ENCODE measurements around the gene TSHZ1.

The TSHZ1 gene

GRCh38 chr18:75207310-75208154 lies 3.1 kb upstream of the TSHZ1 start:
- peak; percentile 80 for DNase-seq (ENCODE audit: low spot score)

DNA sequence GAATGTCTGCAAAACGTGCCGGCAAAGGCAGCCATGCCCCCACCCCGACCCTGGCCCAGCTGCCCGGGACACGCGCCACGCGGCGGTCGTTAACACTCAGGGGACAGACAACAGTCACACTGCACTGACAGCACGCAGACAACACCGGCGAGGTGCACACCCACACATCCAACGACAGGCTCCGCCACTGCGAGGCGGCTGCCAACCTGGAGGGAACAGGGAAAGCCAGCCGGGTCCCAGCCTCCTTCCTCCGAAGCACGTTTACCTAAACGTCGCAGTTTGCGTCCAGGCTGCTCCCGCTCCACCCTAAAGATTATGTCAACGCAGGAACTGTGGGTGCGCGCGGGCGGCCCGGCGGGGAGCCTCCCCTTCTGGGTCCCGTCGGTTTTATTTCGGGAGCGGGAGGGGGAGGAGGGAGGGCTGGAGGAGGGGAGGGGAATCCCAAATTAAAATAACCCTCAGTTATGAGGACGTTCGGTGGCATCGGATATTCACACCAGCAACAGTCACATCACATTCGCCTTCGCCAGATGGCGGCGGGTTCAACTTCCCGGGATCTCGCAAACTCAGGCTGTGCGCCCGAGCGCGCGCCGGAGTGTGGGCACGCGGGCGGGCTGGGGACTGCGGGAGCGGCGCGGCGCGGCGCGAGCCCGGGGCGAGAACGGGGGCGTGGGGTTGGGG lies 2.3 kb upstream of the TSHZ1 start:
- peak; percentile 49 for DNase-seq (ENCODE audit: low spot score)

- DNase-seq (ENCODE audit: low spot score), result no peak
These were observed 1.8 kb upstream of the TSHZ1 start for GRCh38 chr18:75208836-75209128.

DNA sequence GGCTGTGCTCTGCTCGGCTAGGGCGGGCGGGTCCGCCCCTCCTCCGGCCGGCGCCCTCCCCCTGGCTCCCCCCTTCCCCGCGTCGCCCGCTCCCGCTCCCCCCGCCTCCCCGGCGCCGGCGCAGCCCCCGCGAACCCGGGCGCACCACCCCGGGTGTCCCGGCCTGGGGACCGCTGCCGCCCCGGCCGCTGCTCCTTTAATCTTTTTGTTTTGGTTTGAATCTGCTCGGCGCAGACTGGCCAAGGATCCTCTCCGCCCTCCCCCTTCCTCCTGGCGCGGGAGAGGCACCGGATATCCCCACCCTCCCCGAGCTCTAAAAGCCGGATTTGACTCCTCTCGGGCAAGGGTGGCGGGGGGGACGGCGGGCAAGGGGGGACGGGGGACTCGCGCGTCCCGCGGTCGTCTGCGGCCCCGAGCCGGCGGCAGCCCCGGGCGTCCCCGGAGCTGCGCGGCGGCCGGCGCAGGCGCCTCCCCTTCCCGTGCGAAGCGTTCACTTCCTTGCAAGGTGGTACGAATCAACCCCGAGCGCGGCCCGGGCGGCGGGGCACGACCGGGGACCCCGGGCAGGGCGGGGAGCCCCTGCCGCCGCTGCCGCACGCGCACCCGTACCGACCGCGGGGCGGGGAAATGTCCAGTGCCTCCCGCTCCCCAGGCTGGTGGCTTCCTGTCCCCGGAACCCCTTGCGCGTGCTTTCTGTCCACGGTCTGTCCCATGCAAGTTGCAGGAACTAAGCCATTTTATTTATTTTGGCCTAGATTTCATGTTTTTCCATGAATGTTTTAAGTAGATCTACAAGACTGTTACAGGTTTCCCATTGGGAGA lies 1.3 kb upstream of the TSHZ1 start, which contains the start of gene PTGR3:
Gene PTGR3, minus strand, starts transcription at position 11 of the 822 bp plus-strand sequence. CDS start 81 bp downstream, outside the sequence.
- peak; percentile 85 for DNase-seq (ENCODE audit: low spot score)

GRCh38 chr18:75209951-75210258 lies 692 bp upstream of the TSHZ1 start:
- DNase-seq (ENCODE audit: low spot score), result no peak

GRCh38 chr18:75211002-75211621 lies 515 bp downstream of the TSHZ1 start:
- no peak for DNase-seq (ENCODE audit: low spot score)

- no peak for DNase-seq (ENCODE audit: low spot score)
These were observed 992 bp downstream of the TSHZ1 start for GRCh38 chr18:75211626-75211952.

DNA sequence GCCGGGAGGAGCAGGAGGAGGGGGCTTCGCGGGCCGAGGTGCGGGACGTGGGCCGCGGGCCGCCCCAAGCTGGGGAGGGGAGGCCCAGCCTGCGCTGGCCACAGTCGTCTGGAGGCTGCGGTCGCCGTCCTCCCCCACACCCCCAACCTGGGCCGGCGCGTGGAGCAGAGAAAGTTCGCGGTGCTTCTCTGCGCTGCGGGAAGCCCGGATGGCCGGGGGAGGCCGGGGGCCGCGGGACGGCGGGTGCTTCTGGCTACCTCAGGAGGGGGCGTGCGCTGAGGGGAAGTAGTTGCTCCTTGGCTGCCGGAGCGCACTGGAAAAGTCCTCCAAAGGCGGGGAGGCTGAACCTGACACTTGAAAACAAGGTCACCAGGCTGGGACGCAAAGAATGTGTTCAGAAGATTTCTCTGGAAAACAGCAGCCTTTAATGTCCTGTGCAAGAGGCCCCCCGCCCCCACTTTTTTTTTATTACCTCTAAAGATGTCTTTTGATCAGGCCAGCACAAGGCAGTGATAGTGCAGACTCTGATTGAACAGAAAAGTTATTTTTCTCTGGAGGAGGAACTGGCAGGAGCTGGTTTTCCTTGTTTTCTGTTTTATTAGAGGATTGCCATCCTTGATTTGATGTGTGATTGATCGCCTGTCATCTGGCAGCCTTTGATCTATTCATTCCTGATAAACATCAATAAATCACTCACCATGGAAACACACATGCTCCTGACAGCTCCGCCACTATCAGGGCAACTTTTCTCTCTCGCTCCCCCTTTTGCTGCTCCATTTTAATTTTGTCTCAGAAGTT lies 1.6 kb downstream of the TSHZ1 start:
- DNase-seq (ENCODE audit: low spot score), result no peak

- DNase-seq (ENCODE audit: low spot score), result no peak
These were observed 2.1 kb downstream of the TSHZ1 start for GRCh38 chr18:75212751-75213090.

- no peak for DNase-seq (ENCODE audit: low spot score)
These were observed 3.2 kb downstream of the TSHZ1 start for GRCh38 chr18:75213611-75214331.

DNA sequence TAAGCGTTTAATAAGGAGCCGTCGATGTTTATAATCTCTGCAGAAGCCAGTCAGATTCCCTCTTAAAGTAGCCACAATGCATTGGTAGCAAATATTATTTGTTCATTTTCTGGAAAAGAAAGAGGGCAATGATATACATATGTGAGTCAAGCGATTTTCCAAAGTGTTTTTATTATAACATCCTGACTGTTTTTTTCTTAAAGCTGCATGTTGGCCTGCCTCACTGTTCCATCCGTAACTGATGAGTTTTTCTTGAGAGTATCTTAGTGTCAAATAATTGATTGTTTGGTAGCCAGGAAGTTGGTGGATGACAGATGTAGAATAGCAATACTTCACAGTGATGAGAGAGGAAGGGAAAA lies 3.7 kb downstream of the TSHZ1 start:
- DNase-seq (ENCODE audit: low spot score), result no peak

DNA sequence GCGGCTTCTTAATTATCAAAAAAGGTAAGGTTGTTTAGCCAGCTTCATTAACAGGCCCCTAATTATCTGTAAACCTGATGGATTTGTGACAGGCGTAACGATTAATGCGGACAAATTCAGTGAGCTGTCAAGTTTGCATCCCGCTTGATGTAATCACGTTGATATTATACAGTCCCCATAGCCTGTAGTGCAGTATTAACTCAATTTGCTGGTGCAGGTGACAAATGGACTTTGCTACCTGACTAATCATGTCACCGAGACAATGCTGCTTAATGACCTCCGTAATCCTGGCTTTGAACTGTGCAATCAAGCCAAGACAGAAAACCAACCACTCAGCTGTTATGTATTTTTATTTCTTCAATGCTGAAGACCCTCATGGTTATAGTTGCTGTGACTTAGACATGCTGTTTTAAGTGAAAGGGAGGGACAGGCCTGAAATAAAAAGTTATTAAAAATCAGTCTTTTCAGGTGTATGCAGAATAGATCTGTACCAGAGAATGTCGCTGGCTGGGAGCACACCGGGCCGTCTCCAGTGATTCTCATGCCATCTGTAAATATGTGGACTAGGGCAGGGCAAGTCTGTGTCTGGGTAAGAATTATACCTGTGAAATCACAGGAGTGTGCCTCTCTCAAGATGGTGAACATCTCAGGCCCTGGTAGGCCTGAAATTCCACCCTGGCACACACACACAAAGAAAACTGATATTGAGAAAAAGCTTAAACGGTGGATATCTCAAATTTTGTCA lies 4.3 kb downstream of the TSHZ1 start:
- no peak for DNase-seq (ENCODE audit: low spot score)

- no peak for DNase-seq (ENCODE audit: low spot score)
These were observed 5.1 kb downstream of the TSHZ1 start for GRCh38 chr18:75215663-75216062.

DNA sequence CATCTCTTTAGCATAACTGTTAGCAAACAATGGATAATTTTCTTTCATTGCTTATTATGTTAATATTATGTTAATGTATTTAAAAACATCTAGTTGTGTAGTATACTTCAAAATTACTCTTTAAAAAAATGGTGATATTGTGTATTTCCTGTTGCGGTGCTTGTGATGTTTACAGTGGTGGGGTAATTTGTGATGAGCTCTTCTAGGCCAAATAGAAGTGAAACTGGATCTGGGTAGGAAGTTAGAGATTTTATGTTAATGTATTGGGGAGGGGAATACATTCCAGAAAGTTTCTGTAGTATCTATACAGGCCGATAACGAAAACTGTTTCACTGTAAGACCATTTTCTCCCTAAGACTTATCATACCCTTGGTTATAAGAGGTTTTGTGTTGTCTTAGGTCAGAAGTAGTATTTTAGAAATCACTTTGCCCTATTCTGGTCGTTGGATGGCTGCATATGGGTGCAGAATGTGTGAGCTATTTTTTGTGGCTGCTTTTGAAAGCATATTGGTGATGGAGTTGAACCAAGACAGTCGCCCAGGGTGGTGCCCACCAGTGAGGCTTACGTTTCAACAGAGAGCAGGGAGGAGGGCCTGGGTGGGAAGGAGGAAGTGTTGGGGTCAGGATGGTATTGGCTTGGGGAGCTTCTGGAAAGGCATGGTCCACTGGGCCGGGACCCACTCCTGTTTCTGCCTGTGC lies 5.8 kb downstream of the TSHZ1 start:
- DNase-seq (ENCODE audit: low spot score), result no peak

DNA sequence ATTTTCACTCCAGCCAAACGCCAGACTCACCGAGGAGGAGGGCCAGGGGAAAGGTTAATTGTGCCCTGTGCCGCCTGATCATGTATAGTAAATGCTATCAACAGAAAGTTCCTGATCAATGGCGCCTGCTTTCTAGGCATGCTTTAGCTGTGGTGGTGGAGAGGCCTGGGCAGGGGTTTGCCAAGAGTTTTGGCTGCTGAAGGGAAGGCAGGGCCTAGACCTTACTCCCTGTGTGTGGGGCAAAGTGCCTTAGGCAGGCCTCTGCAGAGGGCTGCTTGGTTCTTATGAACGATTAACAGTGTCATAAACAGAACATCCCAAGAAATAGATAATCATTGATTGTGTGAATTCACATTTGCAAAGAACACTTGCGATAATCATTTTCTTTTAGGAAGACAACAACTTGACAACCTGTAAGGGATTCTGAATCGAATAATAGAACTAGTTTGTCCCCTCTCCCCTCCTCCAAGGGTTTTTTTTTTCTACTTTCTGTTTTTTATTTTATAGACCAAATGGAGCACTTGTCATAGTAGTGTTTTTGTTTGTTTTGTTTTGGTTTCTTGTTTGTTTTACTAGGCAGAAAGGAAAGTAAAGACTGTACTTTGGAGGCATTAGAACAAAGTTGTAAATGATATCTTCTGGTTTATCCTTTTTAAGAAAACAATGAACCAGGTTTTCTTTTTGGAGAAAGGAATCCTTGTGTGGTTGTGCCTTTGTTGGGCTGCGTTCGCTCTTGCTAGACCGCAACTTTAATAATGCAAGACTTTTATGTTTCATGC lies 6.5 kb downstream of the TSHZ1 start:
- DNase-seq (ENCODE audit: low spot score), result no peak

DNA sequence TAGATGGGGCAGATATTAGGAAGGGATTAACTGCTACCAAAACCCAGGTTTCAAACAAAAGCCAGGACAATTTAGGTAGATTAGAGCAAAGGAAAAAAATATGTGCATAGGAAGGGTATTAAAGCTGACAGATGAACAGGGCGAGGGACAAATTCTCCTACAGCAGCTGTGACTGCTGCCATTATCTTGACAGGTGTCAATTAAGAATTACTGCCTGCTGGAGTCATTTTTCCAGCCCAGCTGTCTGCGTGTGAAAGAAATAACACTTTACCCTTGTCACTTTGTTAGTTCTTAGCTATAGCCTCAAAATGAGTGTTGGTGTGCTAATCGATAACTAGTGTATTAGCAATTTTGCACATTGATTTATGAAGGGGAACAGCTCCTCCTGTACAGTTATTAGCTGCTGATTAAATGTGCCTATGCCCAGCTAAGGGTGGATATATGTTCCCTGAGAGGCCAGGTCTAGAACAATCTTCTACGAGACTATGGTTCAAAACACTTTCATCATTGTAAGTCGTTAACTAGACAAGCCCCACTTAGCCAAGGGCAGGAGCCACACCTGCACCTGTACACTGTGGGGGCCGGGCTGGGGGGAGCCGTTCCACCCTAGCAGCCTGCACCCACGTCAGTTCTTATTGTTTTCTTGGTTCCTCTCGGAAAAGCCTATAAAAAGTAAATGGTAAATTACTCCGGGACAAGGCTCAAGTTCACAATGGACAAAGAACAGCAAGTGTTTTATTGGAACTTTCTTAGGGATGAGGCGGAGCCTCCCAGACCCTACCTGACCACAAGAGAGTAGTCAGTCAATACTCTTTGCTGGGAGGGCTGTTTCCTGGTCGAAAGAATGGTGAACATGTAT lies 7.7 kb downstream of the TSHZ1 start:
- DNase-seq (ENCODE audit: low spot score), result no peak

DNA sequence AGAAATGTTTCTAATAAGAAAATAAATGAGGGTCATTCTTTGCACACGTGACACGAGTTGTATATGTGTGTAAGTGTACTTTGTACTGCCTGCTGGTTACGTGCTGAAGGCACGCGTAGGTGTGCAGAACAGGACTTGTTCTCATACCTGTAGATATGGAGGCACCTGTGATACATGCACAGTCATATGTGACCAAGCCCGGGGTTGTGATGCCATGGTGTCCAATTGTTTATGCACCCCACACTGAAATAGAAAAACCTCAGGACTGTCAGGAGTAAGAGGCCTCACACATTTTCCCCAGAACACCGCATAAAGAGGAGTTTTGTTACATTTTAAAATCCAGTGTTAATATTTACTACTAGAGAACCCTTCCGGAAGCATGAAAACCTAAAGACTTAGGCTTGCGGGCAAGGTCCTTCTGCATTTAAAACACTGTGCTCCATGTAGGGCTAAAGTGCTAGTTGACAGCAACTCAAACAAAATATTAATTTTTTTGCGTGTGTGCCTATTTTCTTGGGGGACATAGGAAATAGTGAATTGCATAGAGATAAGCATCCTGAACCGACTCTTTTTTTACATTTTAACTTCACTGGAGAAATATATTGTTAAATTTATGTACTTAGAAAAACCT lies 9.3 kb downstream of the TSHZ1 start:
- no peak for DNase-seq (ENCODE audit: low spot score)
